Activated CD4-positive, alpha-beta T cell treated with anti-CD3 and anti-CD28 coated beads, Interleukin-10, Interleukin-2, amounts not matched to agents 100 ng/mL and 50 ng/mL, durations not matched to agents 16 hours and 8 hours (primary cell): ENCODE results near the gene MYH1.
"Not testable (repeated sequence)": the region's sequence is repeated elsewhere in the genome, so short reads cannot be mapped to it uniquely, and the experiment has no call there.

Experiments
- DNase-seq: peaks from one replicate; pipeline ENCODE4 v3.0.0-alpha.2; 2020

MYH1 gene

GRCh38 chr17:10518271-10519037, at the start of gene MYH1:
TSS of gene MYH1 (minus strand) at chr17:10518542. CDS start at chr17:10516642, 1,900 bp downstream.
- DNase-seq = no peak

GRCh38 chr17:10563991-10564660, 45.8 kb upstream of the MYH1 start:
- no peak for DNase-seq

- DNase-seq = no peak
These were observed 39.7 kb upstream of the MYH1 start for GRCh38 chr17:10558049-10558448.

- DNase-seq = no peak
These were observed 39.1 kb upstream of the MYH1 start for GRCh38 chr17:10557422-10557821.

GRCh38 chr17:10556301-10557005, 38.1 kb upstream of the MYH1 start:
- no peak for DNase-seq

- no peak for DNase-seq
These were observed 31.7 kb upstream of the MYH1 start for GRCh38 chr17:10550014-10550413.

- DNase-seq = no peak
These were observed 30.9 kb upstream of the MYH1 start, which contains the start of gene MYH2 for GRCh38 chr17:10549096-10549842. TSS of gene MYH2 (minus strand) at chr17:10549658. CDS start at chr17:10547920, 1,738 bp downstream.

GRCh38 chr17:10547351-10547750, 29.0 kb upstream of the MYH1 start:
- no peak for DNase-seq

- DNase-seq = not testable (repeated sequence)
These were observed 25.1 kb upstream of the MYH1 start for GRCh38 chr17:10543486-10543885.

GRCh38 chr17:10541179-10541578, 22.8 kb upstream of the MYH1 start:
- not testable (repeated sequence) for DNase-seq

- no peak for DNase-seq
These were observed 13.7 kb upstream of the MYH1 start for GRCh38 chr17:10532026-10532425.

- no peak for DNase-seq
These were observed 9.1 kb upstream of the MYH1 start for GRCh38 chr17:10527419-10527818.

GRCh38 chr17:10526517-10526916, 8.2 kb upstream of the MYH1 start:
- no peak for DNase-seq

- DNase-seq = no peak
These were observed 4.7 kb upstream of the MYH1 start for GRCh38 chr17:10523064-10523463.

GRCh38 chr17:10521949-10522348, 3.6 kb upstream of the MYH1 start:
- no peak for DNase-seq

GRCh38 chr17:10516638-10517037, 1.7 kb downstream of the MYH1 start:
- no peak for DNase-seq

- DNase-seq = no peak
These were observed 2.3 kb downstream of the MYH1 start for GRCh38 chr17:10516065-10516464.

- DNase-seq = no peak
These were observed 4.9 kb downstream of the MYH1 start for GRCh38 chr17:10513299-10514067.

GRCh38 chr17:10512856-10513255, 5.5 kb downstream of the MYH1 start:
- DNase-seq = no peak

GRCh38 chr17:10499950-10500349, 18.4 kb downstream of the MYH1 start:
- no peak for DNase-seq

- DNase-seq = no peak
These were observed 26.3 kb downstream of the MYH1 start for GRCh38 chr17:10492004-10492403.

- no peak for DNase-seq
These were observed 36.1 kb downstream of the MYH1 start for GRCh38 chr17:10482252-10482651.
